ENCODE measurements around the gene NCBP3. TPM values are rescaled to one million over a fixed set of nuclear protein-coding genes. Genes with fewer than 3 reads are reported as not detected.

Gene NCBP3
- total RNA-seq, 4 donors from 2014 or later, result 24.8 to 41.6 (median 32.2) TPM

- peaks cover 0 to 100% (median 0%) of the 10 kb centered on the region in 3 donors for H3K36me3 ChIP-seq
- TF ChIP-seq CTCF (IDR thresholded peaks at IDR 0.05) (no peak), POLR2A (IDR thresholded peaks at IDR 0.05) (no peak)
Observed at GRCh38 chr17:3821101-3821500, 24.9 kb downstream of the NCBP3 start.

GRCh38 chr17:3818786-3819185 lies 27.3 kb downstream of the NCBP3 start:
- Histone ChIP-seq H3K9me3 (no peaks in the 10 kb centered on the region), H3K36me3 (peaks cover 0 to 100% (median 0%) of the 10 kb centered on the region in 3 donors), H3K4me1 (no peaks in the 10 kb centered on the region), H3K27me3 (no peaks in the 10 kb centered on the region), H3K27ac (no peak overlapping the region), H3K4me3 (no peak overlapping the region)
- TF ChIP-seq POLR2A (IDR thresholded peaks at IDR 0.05) (no peak), CTCF (IDR thresholded peaks at IDR 0.05) (no peak)
- no peak for DNase-seq

More at GRCh38 chr17:3821101-3821500, 24.9 kb downstream of the NCBP3 start:
- Histone ChIP-seq H3K9me3 (no peaks in the 10 kb centered on the region), H3K4me3 (no peak overlapping the region), H3K4me1 (no peaks in the 10 kb centered on the region), H3K27me3 (no peaks in the 10 kb centered on the region), H3K27ac (no peak overlapping the region)
- no peak for DNase-seq

GRCh38 chr17:3817851-3818605 lies 28.0 kb downstream of the NCBP3 start:
- no peak for DNase-seq
- Histone ChIP-seq H3K4me3 (no peak overlapping the region), H3K36me3 (peaks cover 0 to 100% (median 0%) of the 10 kb centered on the region in 3 donors), H3K27ac (no peak overlapping the region), H3K4me1 (no peaks in the 10 kb centered on the region), H3K9me3 (no peaks in the 10 kb centered on the region), H3K27me3 (no peaks in the 10 kb centered on the region)
- no peak for TF ChIP-seq POLR2A (IDR thresholded peaks at IDR 0.05)
- TF ChIP-seq CTCF (IDR thresholded peaks at IDR 0.05), result no peak

- H3K4me1 ChIP-seq, result no peaks in the 10 kb centered on the region
- no peak overlapping the region for H3K27ac ChIP-seq
- TF ChIP-seq CTCF (IDR thresholded peaks at IDR 0.05) (no peak), POLR2A (IDR thresholded peaks at IDR 0.05) (no peak)
- H3K9me3 ChIP-seq, result no peaks in the 10 kb centered on the region
- no peak overlapping the region for H3K4me3 ChIP-seq
- H3K36me3 ChIP-seq, result peaks cover 0 to 100% (median 0%) of the 10 kb centered on the region in 3 donors
- DNase-seq, result no peak
- no peaks in the 10 kb centered on the region for H3K27me3 ChIP-seq
Observed at GRCh38 chr17:3815925-3816324, 30.1 kb downstream of the NCBP3 start.

- Histone ChIP-seq H3K27ac (no peak overlapping the region), H3K4me1 (no peaks in the 10 kb centered on the region), H3K27me3 (no peaks in the 10 kb centered on the region), H3K36me3 (peaks cover 0 to 100% (median 0%) of the 10 kb centered on the region in 3 donors), H3K4me3 (no peak overlapping the region), H3K9me3 (no peaks in the 10 kb centered on the region)
- TF ChIP-seq POLR2A (IDR thresholded peaks at IDR 0.05) (no peak), CTCF (IDR thresholded peaks at IDR 0.05) (no peak)
- no peak for DNase-seq
Observed at GRCh38 chr17:3815122-3815521, 30.9 kb downstream of the NCBP3 start.

Data from Peyer's patch (tissue), 4 donors.